Kidney (tissue), 14 donors: Measurements from ENCODE around the gene IFNA16. TPM values are rescaled to one million over a fixed set of nuclear protein-coding genes. Genes with fewer than 3 reads are reported as not detected.
"Not testable (repeated sequence)": the region's sequence is repeated elsewhere in the genome, so short reads cannot be mapped to it uniquely, and the experiment has no call there.

Experiments used
- DNase-seq, 5 donors: peaks; one replicate each; pipeline ENCODE4 v3.0.0-alpha.2; 2013 to 2020
- FAIRE-seq: peaks from 2 replicates; lab custom pipeline; 2012; peaks lifted over from hg19 to GRCh38; lab: Jason Lieb, UNC
- H3K27ac ChIP-seq, 2 donors: one replicate each; pipeline ENCODE4 v1.7.0; 2013; ENCODE audit warnings: low read depth in 2 of 2, low read length in 2 of 2, inconsistent platforms in 1 of 2
- H3K27me3 ChIP-seq: one replicate; pipeline ENCODE4 v1.7.1; 2013; ENCODE audit warnings: low read length, inconsistent platforms; ENCODE audit not compliant: control insufficient read depth, insufficient read depth
- H3K36me3 ChIP-seq, 3 donors: one replicate each; pipeline versions ENCODE4 v1.7.0 to v1.7.1; 2013; ENCODE audit warnings: low read length in 3 of 3, control low read depth in 1 of 3, inconsistent platforms in 1 of 3; ENCODE audit not compliant: insufficient read depth in 3 of 3, control insufficient read depth in 2 of 3
- H3K4me1 ChIP-seq, 3 donors: one replicate each; pipeline versions ENCODE4 v1.7.0 to v1.7.1; 2013; ENCODE audit warnings: low read length in 3 of 3, inconsistent platforms in 1 of 3, low read depth in 1 of 3; ENCODE audit not compliant: control insufficient read depth in 2 of 3, insufficient read depth in 2 of 3
- H3K4me3 ChIP-seq, 3 donors: one replicate each; pipeline versions ENCODE4 v1.7.0 to v1.8.1; 2013; ENCODE audit warnings: low read length in 3 of 3, control low read depth in 1 of 3, inconsistent platforms in 1 of 3
- H3K9ac ChIP-seq, 3 donors: one replicate each; pipeline versions ENCODE4 v1.7.0 to v1.7.1; 2013; ENCODE audit warnings: low read length in 3 of 3, control low read depth in 1 of 3, inconsistent platforms in 1 of 3
- H3K9me3 ChIP-seq, 3 donors: one replicate each; pipeline versions ENCODE4 v1.7.0 to v1.7.1; 2013; ENCODE audit warnings: low read length in 3 of 3, control low read depth in 1 of 3, inconsistent platforms in 1 of 3; ENCODE audit not compliant: control insufficient read depth in 2 of 3, insufficient read depth in 1 of 3
- CTCF ChIP-seq: IDR thresholded peaks from 3 replicates; pipeline ENCODE4 v1.5.1; 2012; ENCODE audit warnings: mild to moderate bottlenecking, moderate library complexity, borderline replicate concordance; ENCODE audit not compliant: insufficient read depth; ENCODE audit errors: extremely low read depth
- intact Hi-C: fragments of 100-400 bp; cut with DNase I; formaldehyde crosslinking; loops from one replicate; pipeline ENCODE4 v1.11.1; 2022
- polyA plus RNA-seq: library from polyadenylated mRNA; stranded (reverse); fragments of 350-450 nt; fragmentation: Illumina TruSeq; extraction: RNeasy Lipid Tissue Mini Kit (QIAGEN cat#74804); gene quantifications from one replicate; pipeline ENCODE4 v1.2.3, GENCODE V29; 2014; ENCODE audit warnings: low read depth, low replicate concordance; ENCODE audit not compliant: insufficient read depth
- total RNA-seq: library from RNA; stranded (reverse); fragmentation: NEBNext Ultra II Directional; extraction: Animal tissue kit (Norgen Biotek cat#: 25700); gene quantifications from one replicate; pipeline ENCODE4 v1.2.1, GENCODE V29; 2021
- donor health status: control.
- donor health status: control.
- donor health status: control.
- donor health status: control.
- donor health status: control.
- donor health status: DM: yes; HTN: yes; CAD: no.
- donor health status: Normal renal cell carcinoma (clear cell type).

The IFNA16 gene
- total and polyA plus RNA-seq, 2 donors from 2014 or later: not detected

- H3K36me3 ChIP-seq, H3K4me1 ChIP-seq, H3K27ac ChIP-seq, H3K9me3 ChIP-seq, FAIRE-seq, intact Hi-C loops, H3K4me3 ChIP-seq, H3K9ac ChIP-seq, H3K27me3 ChIP-seq: not testable (repeated sequence)
- peak; percentile 37 for TF ChIP-seq CTCF
- DNase-seq: peak in 2 of 5 donors; percentile 12 to 13
These were observed 22.0 kb downstream of the IFNA16 start for GRCh38 chr9:21194867-21195776.

- DNase-seq, H3K27me3 ChIP-seq, H3K4me3 ChIP-seq, intact Hi-C loops, H3K27ac ChIP-seq, FAIRE-seq, H3K36me3 ChIP-seq, H3K9ac ChIP-seq, H3K9me3 ChIP-seq, H3K4me1 ChIP-seq: not testable (repeated sequence)
These were observed 29.6 kb downstream of the IFNA16 start, which contains the start of gene IFNA4 for GRCh38 chr9:21187487-21187886. IFNA4 (minus strand) TSS chr9:21187587; CDS start chr9:21187531, 56 bp downstream.

- TF ChIP-seq CTCF: peak; percentile 16
- intact Hi-C loops, H3K9me3 ChIP-seq, H3K9ac ChIP-seq, FAIRE-seq, H3K27me3 ChIP-seq, H3K4me3 ChIP-seq, H3K36me3 ChIP-seq, H3K4me1 ChIP-seq, H3K27ac ChIP-seq: not testable (repeated sequence)
- peak in 1 of 5 donors; percentile 2 for DNase-seq
These were observed 34.0 kb downstream of the IFNA16 start for GRCh38 chr9:21182810-21183736.

- no peaks in the 10 kb centered on the region for H3K36me3 ChIP-seq
- no peak overlapping the region for H3K4me3 ChIP-seq
- DNase-seq (no peak), FAIRE-seq (no peak)
- no peak overlapping the region for H3K9ac ChIP-seq
- intact Hi-C loops: no loop called here
- H3K27ac ChIP-seq: no peak overlapping the region
- no peaks in the 10 kb centered on the region for H3K27me3 ChIP-seq
- H3K4me1 ChIP-seq: no peaks in the 10 kb centered on the region
- no peak for TF ChIP-seq CTCF
- no peaks in the 10 kb centered on the region for H3K9me3 ChIP-seq
These were observed 42.4 kb downstream of the IFNA16 start for GRCh38 chr9:21174671-21175070.
